ENCODE data around the gene LUZP1. TPM values are rescaled to one million over a fixed set of nuclear protein-coding genes. Genes with fewer than 3 reads are reported as not detected.

LUZP1 gene
- total RNA-seq (12.0 TPM), polyA plus RNA-seq (ENCODE audit: insufficient read depth in 1 of 8, insufficient read length in 8 of 8, low replicate concordance in 1 of 8) (10 to 100 TPM in 7 of 8 donors, 1 to 10 TPM in 1; 9.8 to 19.7 (median 13.6) TPM)
- long read RNA-seq, donor 1, result 0 reads
- long read RNA-seq, donor 2, result 0 reads
- long read RNA-seq, donor 3, partial matches to known transcripts, result 0 of 2 reads
- long read RNA-seq, donor 3, other reads (novel, unspliced or antisense), result 0 of 2 reads
- long read RNA-seq, donor 4, result 0 reads
- long read RNA-seq, donor 5, full-length matches to known transcripts, result 4 of 10 reads
- long read RNA-seq, donor 5, partial matches to known transcripts, result 6 of 10 reads
- long read RNA-seq, donor 5, other reads (novel, unspliced or antisense), result 0 of 10 reads
- long read RNA-seq, donor 6, full-length matches to known transcripts, result 2 of 2 reads
- long read RNA-seq, donor 6, partial matches to known transcripts, result 0 of 2 reads
- long read RNA-seq, donor 6, other reads (novel, unspliced or antisense), result 0 of 2 reads
- long read RNA-seq, donor 7, partial matches to known transcripts, result 11 of 11 reads
- long read RNA-seq, donor 7, other reads (novel, unspliced or antisense), result 0 of 11 reads
- long read RNA-seq, donor 8, result 0 reads
- long read RNA-seq, donor 9, result 0 reads
- long read RNA-seq, donor 10, full-length matches to known transcripts, result 5 of 5 reads
- long read RNA-seq, donor 10, partial matches to known transcripts, result 0 of 5 reads
- long read RNA-seq, donor 10, other reads (novel, unspliced or antisense), result 0 of 5 reads
- long read RNA-seq, donor 11, full-length matches to known transcripts, result 1 of 1 reads
- long read RNA-seq, donor 11, partial matches to known transcripts, result 0 of 1 reads
- long read RNA-seq, donor 11, other reads (novel, unspliced or antisense), result 0 of 1 reads

DNA sequence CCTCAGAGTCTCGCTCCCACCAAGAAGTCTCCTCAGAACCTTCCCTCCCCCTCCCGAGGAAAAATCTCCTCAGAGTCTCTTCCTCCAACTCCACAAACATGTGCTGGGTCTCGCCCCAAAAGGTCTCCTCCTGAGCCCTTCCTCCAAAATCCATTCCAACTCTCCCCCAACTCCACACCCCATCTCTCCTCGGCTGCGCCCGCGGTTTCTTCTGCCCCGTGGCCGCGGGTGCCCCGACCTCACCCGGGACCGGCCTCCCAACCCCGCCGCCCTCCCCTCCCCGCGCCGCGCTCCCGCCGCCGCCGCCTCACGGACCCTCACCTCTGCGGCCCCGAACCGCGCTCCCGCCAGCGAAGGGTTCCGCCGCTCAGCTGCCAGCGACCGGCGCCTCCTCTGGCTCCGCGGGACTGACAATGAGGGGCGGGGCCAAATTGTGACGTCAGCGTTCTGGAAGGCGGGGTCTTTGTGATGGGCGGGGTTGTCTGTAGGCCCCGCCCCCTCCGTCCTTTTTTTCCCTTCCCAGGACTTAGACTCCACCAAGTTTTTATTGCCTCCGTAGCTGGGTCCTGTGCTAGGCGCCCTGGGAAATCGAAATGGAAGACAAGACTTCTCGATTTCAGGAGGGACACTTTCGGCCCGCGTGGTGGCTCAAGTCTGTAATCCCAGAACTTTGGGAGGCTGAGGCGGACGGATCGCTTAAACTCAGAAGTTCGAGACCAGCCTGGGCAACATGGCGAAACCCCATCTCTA, at the start of gene LUZP1:
LUZP1 (minus strand) TSS at position 412 of the 750 bp plus-strand sequence.
- Histone ChIP-seq H3K27ac (ENCODE audit: low read length) (peak within 1 kb of the TSS; percentile 96), H3K9me3 (replicated peaks; ENCODE audit: control insufficient read depth, low read depth, low read length) (no peaks in the 10 kb centered on the region), H3K36me3 (ENCODE audit: control insufficient read depth, insufficient read depth, low read length) (no peaks in the 10 kb centered on the region), H3K4me3 (ENCODE audit: low read length) (peak within 1 kb of the TSS; percentile 85), H3K27me3 (ENCODE audit: control insufficient read depth, insufficient read depth, low read length) (no peaks in the 10 kb centered on the region), H3K4me1 (ENCODE audit: control insufficient read depth, insufficient read depth, low read length) (peaks cover 17% of the 10 kb centered on the region)
- peak; percentile 91 for DNase-seq
- 2% methylated on average over 33 of the region's 56 CpGs for WGBS (ENCODE audit: insufficient coverage)

DNA sequence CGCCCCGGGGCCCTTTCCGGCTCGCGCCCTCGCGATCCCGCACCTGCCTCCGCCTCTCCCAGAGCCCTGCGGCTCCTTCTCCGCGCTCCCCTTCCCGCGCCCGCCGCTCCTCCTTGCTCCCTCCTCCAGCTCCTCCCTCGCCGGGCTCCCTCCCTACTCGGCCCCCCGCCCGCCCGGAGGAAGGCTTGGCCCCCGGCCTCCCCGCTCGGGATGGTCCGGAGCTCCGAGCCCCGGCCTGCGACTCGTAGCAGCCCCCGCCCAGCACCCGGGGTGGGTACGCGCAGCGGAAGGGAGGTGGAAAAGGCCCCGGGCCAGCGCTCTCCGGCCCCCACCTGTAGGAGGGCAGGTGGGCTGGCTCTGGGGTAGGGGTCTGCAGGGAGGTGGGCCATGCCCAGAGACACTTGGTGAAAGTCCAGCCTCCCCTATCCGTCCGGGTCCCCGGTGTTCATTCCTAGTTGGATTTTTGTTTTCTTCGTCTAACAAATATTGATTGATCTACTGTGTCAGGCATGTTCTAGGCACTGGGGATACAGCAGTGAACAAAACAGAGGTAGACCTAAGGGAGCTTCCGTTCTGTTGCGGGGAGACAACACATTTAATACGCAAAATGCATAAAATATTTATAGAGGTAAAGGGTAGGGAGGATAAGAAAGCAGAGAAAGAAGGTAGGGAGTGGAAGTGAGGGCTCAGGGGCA, 48.9 kb upstream of the LUZP1 start, which contains the start of gene HTR1D:
HTR1D (minus strand) TSS at position 82 of the 695 bp plus-strand sequence. CDS start 23,283 bp downstream, outside the sequence.
- DNase-seq, result peak; percentile 34
- H3K9me3 ChIP-seq (replicated peaks; ENCODE audit: control insufficient read depth, low read depth, low read length), result no peaks in the 10 kb centered on the region
- 1% methylated on average over 16 of the region's 45 CpGs for WGBS (ENCODE audit: insufficient coverage)
- H3K4me1 ChIP-seq (ENCODE audit: control insufficient read depth, insufficient read depth, low read length), result peaks cover 3% of the 10 kb centered on the region
- H3K4me3 ChIP-seq (ENCODE audit: low read length), result no peak within 1 kb of the TSS
- H3K36me3 ChIP-seq (ENCODE audit: control insufficient read depth, insufficient read depth, low read length), result no peaks in the 10 kb centered on the region
- no peak within 1 kb of the TSS for H3K27ac ChIP-seq (ENCODE audit: low read length)
- H3K27me3 ChIP-seq (ENCODE audit: control insufficient read depth, insufficient read depth, low read length), result peaks cover 57% of the 10 kb centered on the region

DNA sequence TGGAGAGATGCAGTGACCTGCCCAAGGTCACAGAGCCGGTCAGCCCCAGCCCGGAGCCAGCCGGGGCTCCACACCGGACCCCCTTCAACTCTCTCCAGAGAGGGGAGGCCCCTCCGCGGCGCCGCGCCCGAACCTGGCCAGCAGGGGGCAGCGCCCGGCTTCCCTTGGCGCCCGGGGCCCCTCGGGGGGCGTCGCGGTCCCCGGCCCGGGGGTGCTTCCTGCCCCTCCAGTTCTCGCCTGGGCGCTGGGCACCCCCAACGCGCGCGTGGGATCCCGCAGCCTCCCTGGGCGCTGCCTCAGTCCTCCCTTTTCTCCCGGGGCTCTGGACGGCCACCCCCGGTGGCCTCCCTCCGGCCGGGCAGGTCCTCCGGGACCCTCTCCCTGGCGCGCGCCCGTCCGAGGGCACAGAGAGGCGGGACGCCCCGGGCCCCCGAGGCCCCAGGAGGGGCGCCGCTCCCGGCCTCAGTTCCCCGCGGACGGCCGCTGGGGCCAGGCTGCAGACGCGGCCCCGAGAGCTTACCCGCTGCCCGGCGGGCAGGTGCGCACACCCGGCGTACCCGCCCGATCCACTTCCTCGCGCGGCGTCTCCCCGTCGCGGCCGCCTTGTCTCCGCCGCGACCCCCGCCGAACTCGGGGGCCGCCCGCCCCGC, 48.2 kb upstream of the LUZP1 start:
- under 1% methylated on average over 78 of the region's 78 CpGs for WGBS (ENCODE audit: insufficient coverage)

DNA sequence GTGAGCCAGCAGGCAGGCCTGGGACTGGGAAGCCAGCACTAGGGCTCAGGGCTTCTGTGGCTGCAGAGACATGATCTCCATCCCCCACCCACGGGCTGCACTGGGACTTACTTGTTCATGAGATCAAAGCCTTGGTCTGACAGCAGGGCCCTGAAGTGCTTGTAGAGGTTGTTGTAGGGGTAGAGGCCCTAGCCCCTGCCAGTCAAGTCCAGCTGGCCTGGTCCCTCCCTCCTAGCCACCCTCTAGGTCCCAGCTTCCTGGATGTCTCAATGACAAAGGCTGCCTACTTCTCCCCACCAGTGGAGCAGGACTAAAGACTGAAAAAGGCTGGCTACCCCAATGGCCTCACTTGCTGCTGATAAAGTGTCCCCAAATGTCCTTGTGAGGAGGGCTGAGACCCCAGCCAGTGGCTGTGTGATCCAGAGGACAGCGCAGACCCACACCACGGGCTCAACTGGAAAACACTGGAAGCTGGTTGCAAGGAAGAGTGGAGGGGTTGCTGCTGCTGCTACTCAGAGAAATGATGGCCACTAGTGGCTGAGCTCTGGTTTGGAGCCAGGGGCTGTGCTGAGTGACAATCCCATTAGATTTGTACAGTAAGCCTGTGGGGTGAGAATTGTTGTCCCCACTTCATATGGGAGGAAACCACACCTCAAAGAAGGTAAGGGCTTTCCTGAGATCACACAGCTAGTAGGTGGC, 47.2 kb upstream of the LUZP1 start:
- peaks cover 3% of the 10 kb centered on the region for H3K4me1 ChIP-seq (ENCODE audit: control insufficient read depth, insufficient read depth, low read length)
- no peak for DNase-seq
- H3K36me3 ChIP-seq (ENCODE audit: control insufficient read depth, insufficient read depth, low read length), result no peaks in the 10 kb centered on the region
- peaks cover 66% of the 10 kb centered on the region for H3K27me3 ChIP-seq (ENCODE audit: control insufficient read depth, insufficient read depth, low read length)
- H3K9me3 ChIP-seq (replicated peaks; ENCODE audit: control insufficient read depth, low read depth, low read length), result no peaks in the 10 kb centered on the region
- 78% methylated on average over 3 of the region's 3 CpGs for WGBS (ENCODE audit: insufficient coverage)
- no peak overlapping the region for H3K4me3 ChIP-seq (ENCODE audit: low read length)
- H3K27ac ChIP-seq (ENCODE audit: low read length), result no peak overlapping the region

More for the DNA sequence above, 48.2 kb upstream of the LUZP1 start:
- no peaks in the 10 kb centered on the region for H3K36me3 ChIP-seq (ENCODE audit: control insufficient read depth, insufficient read depth, low read length)
- DNase-seq, result no peak
- H3K9me3 ChIP-seq (replicated peaks; ENCODE audit: control insufficient read depth, low read depth, low read length), result no peaks in the 10 kb centered on the region
- no peak overlapping the region for H3K4me3 ChIP-seq (ENCODE audit: low read length)
- H3K4me1 ChIP-seq (ENCODE audit: control insufficient read depth, insufficient read depth, low read length), result peaks cover 3% of the 10 kb centered on the region
- H3K27ac ChIP-seq (ENCODE audit: low read length), result no peak overlapping the region
- H3K27me3 ChIP-seq (ENCODE audit: control insufficient read depth, insufficient read depth, low read length), result peaks cover 64% of the 10 kb centered on the region

DNA sequence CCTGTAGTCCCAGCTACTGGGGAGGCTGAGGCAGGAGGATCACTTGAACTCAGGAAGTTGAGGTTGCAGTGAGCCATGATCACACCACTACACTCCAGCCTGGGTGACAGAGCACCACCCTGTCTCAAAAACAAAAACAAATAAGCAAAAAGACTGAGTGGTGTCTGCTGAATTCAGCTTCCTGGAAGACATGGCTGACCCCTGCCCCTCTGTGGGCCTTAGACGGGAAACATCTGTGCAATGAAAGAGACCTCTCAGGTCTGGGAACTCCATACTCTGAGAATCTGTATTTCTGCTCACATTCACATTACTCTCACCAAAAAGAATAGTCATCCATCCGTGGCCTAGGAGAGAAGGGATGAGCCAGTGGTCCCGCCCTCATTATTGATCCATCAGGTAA, 46.6 kb upstream of the LUZP1 start:
- WGBS (ENCODE audit: insufficient coverage), result 80% methylated on average over 1 of the region's 3 CpGs
- Histone ChIP-seq H3K27ac (ENCODE audit: low read length) (no peak overlapping the region), H3K27me3 (ENCODE audit: control insufficient read depth, insufficient read depth, low read length) (peaks cover 66% of the 10 kb centered on the region), H3K4me1 (ENCODE audit: control insufficient read depth, insufficient read depth, low read length) (peaks cover 3% of the 10 kb centered on the region), H3K4me3 (ENCODE audit: low read length) (no peak overlapping the region), H3K36me3 (ENCODE audit: control insufficient read depth, insufficient read depth, low read length) (no peaks in the 10 kb centered on the region), H3K9me3 (replicated peaks; ENCODE audit: control insufficient read depth, low read depth, low read length) (no peaks in the 10 kb centered on the region)
- DNase-seq, result no peak

DNA sequence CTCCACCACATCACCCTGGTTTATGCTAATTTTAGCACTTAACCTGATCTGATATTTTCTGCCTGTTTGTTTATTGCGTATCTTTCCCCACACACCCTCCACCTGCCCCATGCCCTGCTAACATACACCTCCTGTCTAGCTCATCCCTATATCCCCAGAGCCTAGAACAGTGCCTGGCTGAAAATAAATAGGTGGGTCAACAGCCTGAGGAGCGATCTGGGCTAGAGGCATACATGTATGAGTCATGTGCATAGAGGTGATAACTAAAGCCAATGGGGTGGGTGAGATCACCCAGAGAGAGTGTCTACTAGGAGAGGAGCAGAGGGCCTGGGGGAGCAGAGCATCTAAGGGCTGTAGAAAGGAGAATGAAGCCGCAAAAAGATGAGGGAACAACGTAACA, 46.0 kb upstream of the LUZP1 start:
- Histone ChIP-seq H3K27me3 (ENCODE audit: control insufficient read depth, insufficient read depth, low read length) (peaks cover 62% of the 10 kb centered on the region), H3K4me3 (ENCODE audit: low read length) (no peak overlapping the region), H3K4me1 (ENCODE audit: control insufficient read depth, insufficient read depth, low read length) (peaks cover 3% of the 10 kb centered on the region), H3K36me3 (ENCODE audit: control insufficient read depth, insufficient read depth, low read length) (no peaks in the 10 kb centered on the region), H3K9me3 (replicated peaks; ENCODE audit: control insufficient read depth, low read depth, low read length) (no peaks in the 10 kb centered on the region), H3K27ac (ENCODE audit: low read length) (no peak overlapping the region)
- WGBS (ENCODE audit: insufficient coverage), result 97% methylated on average over 3 of the region's 4 CpGs
- DNase-seq, result no peak

DNA sequence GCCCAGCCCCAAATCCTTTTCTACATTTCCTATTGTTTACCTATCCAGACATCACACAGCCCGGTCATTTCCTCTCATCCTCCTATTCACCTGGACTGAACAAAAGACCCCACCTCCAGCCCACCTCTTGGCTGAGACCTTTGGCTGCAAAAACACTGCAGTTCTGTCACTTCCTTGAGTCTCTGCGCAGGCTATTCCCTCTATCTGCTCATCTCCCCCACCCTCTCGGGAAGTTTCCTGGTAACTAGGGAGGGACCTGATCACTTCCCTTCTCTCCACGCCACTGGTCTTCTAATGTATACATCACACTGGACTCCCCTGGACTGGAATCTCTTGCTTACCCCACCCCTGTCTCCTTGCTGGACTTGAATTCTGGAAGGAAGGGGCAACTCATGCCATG, 43.3 kb upstream of the LUZP1 start:
- Histone ChIP-seq H3K4me1 (ENCODE audit: control insufficient read depth, insufficient read depth, low read length) (no peaks in the 10 kb centered on the region), H3K27ac (ENCODE audit: low read length) (no peak overlapping the region), H3K36me3 (ENCODE audit: control insufficient read depth, insufficient read depth, low read length) (no peaks in the 10 kb centered on the region), H3K4me3 (ENCODE audit: low read length) (no peak overlapping the region), H3K9me3 (replicated peaks; ENCODE audit: control insufficient read depth, low read depth, low read length) (no peaks in the 10 kb centered on the region), H3K27me3 (ENCODE audit: control insufficient read depth, insufficient read depth, low read length) (peaks cover 41% of the 10 kb centered on the region)
- no peak for DNase-seq
- WGBS (ENCODE audit: insufficient coverage), result 58% methylated on average over 3 of the region's 4 CpGs

DNA sequence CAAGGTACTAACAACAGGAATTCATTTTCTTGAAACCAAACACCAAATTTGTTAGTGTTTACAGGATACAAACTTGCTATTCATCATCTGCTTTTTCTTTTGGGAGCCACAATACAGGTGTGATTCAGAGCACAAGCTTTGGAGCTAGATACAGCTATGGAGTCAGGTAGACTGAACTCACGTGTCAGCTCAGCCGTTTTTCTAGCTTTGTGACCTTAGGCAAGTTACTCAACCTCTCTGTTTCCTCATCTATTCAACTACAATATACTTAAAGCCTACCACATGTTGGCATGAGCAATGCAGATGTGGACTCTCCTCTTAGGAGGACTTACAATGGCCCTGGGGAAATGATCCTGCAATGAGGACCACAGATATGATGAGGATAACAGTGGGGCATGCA, 42.3 kb upstream of the LUZP1 start:
- no peak for DNase-seq
- no peaks in the 10 kb centered on the region for H3K36me3 ChIP-seq (ENCODE audit: control insufficient read depth, insufficient read depth, low read length)
- H3K27me3 ChIP-seq (ENCODE audit: control insufficient read depth, insufficient read depth, low read length), result peaks cover 31% of the 10 kb centered on the region
- WGBS (ENCODE audit: insufficient coverage), result no CpG with 5 or more reads among the region's 2 CpGs
- no peaks in the 10 kb centered on the region for H3K9me3 ChIP-seq (replicated peaks; ENCODE audit: control insufficient read depth, low read depth, low read length)
- H3K27ac ChIP-seq (ENCODE audit: low read length), result no peak overlapping the region
- H3K4me1 ChIP-seq (ENCODE audit: control insufficient read depth, insufficient read depth, low read length), result no peaks in the 10 kb centered on the region
- no peak overlapping the region for H3K4me3 ChIP-seq (ENCODE audit: low read length)
